H9 (cell line): ENCODE data around the gene ARF1. TPM values are rescaled to one million over a fixed set of nuclear protein-coding genes. Genes with fewer than 3 reads are reported as not detected.

Experiments
- DNase-seq: peaks from one replicate; pipeline ENCODE4 v3.0.0-alpha.2; 2017
- H2AFZ ChIP-seq: one replicate; pipeline ENCODE4 v1.6.1; 2013; ENCODE audit warnings: mild to moderate bottlenecking, low read length, control low read depth, moderate library complexity
- H2AK5ac ChIP-seq: 2 replicates; pipeline ENCODE4 v1.6.1; 2013; ENCODE audit warnings: low read length, control low read depth, mixed read lengths; ENCODE audit not compliant: insufficient read length
- H2BK120ac ChIP-seq: one replicate; pipeline ENCODE4 v1.6.1; 2013; ENCODE audit warnings: low read depth, mild to moderate bottlenecking, low read length, control low read depth, inconsistent platforms; ENCODE audit not compliant: poor library complexity, severe bottlenecking
- H2BK12ac ChIP-seq: 2 replicates; pipeline ENCODE4 v1.6.1; 2013; ENCODE audit warnings: low read length, control low read depth, mixed read lengths, low read depth; ENCODE audit not compliant: insufficient read length
- H2BK15ac ChIP-seq: 2 replicates; pipeline ENCODE4 v1.6.1; 2013; ENCODE audit warnings: low read depth, low read length, control low read depth
- H2BK20ac ChIP-seq: one replicate; pipeline ENCODE4 v1.6.1; 2013; ENCODE audit warnings: low read depth, mild to moderate bottlenecking, low read length, control low read depth, inconsistent platforms; ENCODE audit not compliant: poor library complexity, severe bottlenecking
- H2BK5ac ChIP-seq: 2 replicates; pipeline ENCODE4 v1.6.1; 2013; ENCODE audit warnings: low read length, control low read depth, mixed read lengths; ENCODE audit not compliant: insufficient read length
- H3K14ac ChIP-seq: 2 replicates; pipeline ENCODE4 v1.6.1; 2013; ENCODE audit warnings: low read length, control low read depth; ENCODE audit not compliant: insufficient read depth
- H3K18ac ChIP-seq: 2 replicates; pipeline ENCODE4 v1.6.1; 2013; ENCODE audit warnings: low read depth, mild to moderate bottlenecking, mixed read lengths, low read length, control low read depth; ENCODE audit not compliant: insufficient read length
- H3K23ac ChIP-seq: 2 replicates; pipeline ENCODE4 v1.6.1; 2013; ENCODE audit warnings: low read length, control low read depth, mixed read lengths, low read depth; ENCODE audit not compliant: insufficient read length
- H3K23me2 ChIP-seq: 2 replicates; pipeline ENCODE4 v1.6.1; 2013; ENCODE audit warnings: low read depth, mild to moderate bottlenecking, mixed read lengths, low read length, control low read depth; ENCODE audit not compliant: insufficient read length, poor library complexity, severe bottlenecking
- H3K27ac ChIP-seq: 2 replicates; pipeline ENCODE4 v1.5.1; 2013; ENCODE audit warnings: low read length, control low read depth, mixed read lengths, low read depth; ENCODE audit not compliant: insufficient read length
- H3K27me3 ChIP-seq: 2 replicates; pipeline ENCODE4 v1.6.1; 2013; ENCODE audit warnings: low read length, control low read depth, inconsistent platforms; ENCODE audit not compliant: insufficient read depth
- H3K4ac ChIP-seq: 2 replicates; pipeline ENCODE4 v1.6.1; 2013; ENCODE audit warnings: low read depth, mild to moderate bottlenecking, control low read depth, inconsistent platforms, low read length, moderate library complexity
- H3K4me1 ChIP-seq: 2 replicates; pipeline ENCODE4 v1.6.1; 2013; ENCODE audit warnings: low read length, control low read depth, inconsistent platforms; ENCODE audit not compliant: insufficient read depth
- H3K4me2 ChIP-seq: 2 replicates; pipeline ENCODE4 v1.6.1; 2013; ENCODE audit warnings: low read length, control low read depth, mixed read lengths; ENCODE audit not compliant: insufficient read length, insufficient read depth
- H3K56ac ChIP-seq: 2 replicates; pipeline ENCODE4 v1.6.1; 2013; ENCODE audit warnings: low read depth, mild to moderate bottlenecking, mixed read lengths, low read length, control low read depth; ENCODE audit not compliant: insufficient read length
- H3K79me1 ChIP-seq: 2 replicates; pipeline ENCODE4 v1.6.1; 2013; ENCODE audit warnings: low read depth, mild to moderate bottlenecking, moderate library complexity, low read length, control low read depth, inconsistent platforms; ENCODE audit not compliant: insufficient read depth, poor library complexity, severe bottlenecking
- H3K79me2 ChIP-seq: 2 replicates; pipeline ENCODE4 v1.6.1; 2013; ENCODE audit warnings: low read length, control low read depth, inconsistent platforms; ENCODE audit not compliant: insufficient read depth
- H3K9ac ChIP-seq: 2 replicates; pipeline ENCODE4 v1.6.1; 2013; ENCODE audit warnings: low read length, control low read depth, mixed read lengths; ENCODE audit not compliant: insufficient read length; ENCODE audit errors: extremely low read depth
- H3K9me3 ChIP-seq: one replicate; pipeline ENCODE4 v1.6.1; 2013; ENCODE audit warnings: low read depth, low read length, inconsistent platforms; ENCODE audit not compliant: control insufficient read depth
- H3T11ph ChIP-seq: one replicate; pipeline ENCODE4 v1.6.1; 2013; ENCODE audit warnings: mild to moderate bottlenecking, low read length, control low read depth, inconsistent platforms
- H4K20me1 ChIP-seq: one replicate; pipeline ENCODE4 v1.6.1; 2013; ENCODE audit not compliant: control insufficient read depth, insufficient read length, insufficient read depth
- H4K5ac ChIP-seq: 2 replicates; pipeline ENCODE4 v1.6.1; 2013; ENCODE audit warnings: low read depth, mild to moderate bottlenecking, mixed read lengths, low read length, control low read depth; ENCODE audit not compliant: insufficient read length
- H4K8ac ChIP-seq: replicated peaks from 2 replicates; pipeline ENCODE4 v1.6.1; 2013; ENCODE audit warnings: low read length, control low read depth, mixed read lengths, low read depth; ENCODE audit not compliant: insufficient read length
- H4K91ac ChIP-seq: 2 replicates; pipeline ENCODE4 v1.6.1; 2013; ENCODE audit warnings: low read depth, mild to moderate bottlenecking, moderate library complexity, mixed read lengths, low read length, control low read depth; ENCODE audit not compliant: insufficient read length
- H3K27ac Mint-ChIP-seq, 3 experiments: 2 replicates in 2 of 3; 3 replicates in 1 of 3; pipeline ENCODE4 v1.8.0; 2020 to 2021; ENCODE audit warnings: mixed read lengths in 3 of 3, mild to moderate bottlenecking in 1 of 3, moderate library complexity in 1 of 3
- H3K27me3 Mint-ChIP-seq: 2 replicates; pipeline ENCODE4 v1.8.0; 2021; ENCODE audit warnings: low read depth, mild to moderate bottlenecking, moderate library complexity, mixed read lengths
- H3K36me3 Mint-ChIP-seq, 3 experiments: 2 replicates in 2 of 3; 3 replicates in 1 of 3; pipeline ENCODE4 v1.8.0; 2020 to 2021; ENCODE audit warnings: low read depth in 3 of 3, mixed read lengths in 3 of 3; ENCODE audit not compliant: insufficient read depth in 1 of 3
- H3K4me1 Mint-ChIP-seq, 2 experiments: 2 replicates each; pipeline ENCODE4 v1.8.0; 2020; ENCODE audit warnings: mixed read lengths in 2 of 2
- H3K4me3 Mint-ChIP-seq, 2 experiments: 2 replicates in 1 of 2; 3 replicates in 1 of 2; pipeline ENCODE4 v1.8.0; 2020 to 2021; ENCODE audit warnings: mild to moderate bottlenecking in 2 of 2, mixed read lengths in 2 of 2, moderate library complexity in 1 of 2
- H3K9me3 Mint-ChIP-seq, 2 experiments: 2 replicates in 1 of 2; 3 replicates in 1 of 2; pipeline ENCODE4 v1.8.0; 2020; ENCODE audit warnings: mild to moderate bottlenecking in 2 of 2, mixed read lengths in 2 of 2, moderate library complexity in 1 of 2
- CTCF ChIP-seq: fragments of 200-600 bp; sonication (generic); conservative IDR thresholded peaks from 3 replicates; pipeline ENCODE4 v1.8.0; 2021; ENCODE audit warnings: antibody characterized with exemption, mild to moderate bottlenecking
- WGBS: extraction: QIAGEN DNeasy Blood & Tissue Kit; methylation state at CpG from one replicate; pipeline ENCODE4 v1.1.7; 2013; ENCODE audit warnings: missing lambda C conversion rate, low lambda C conversion rate, mixed read lengths; ENCODE audit not compliant: insufficient read length; ENCODE audit errors: extremely low coverage; 5-methylcytosine and 5-hydroxymethylcytosine counted together
- total RNA-seq: library from RNA; stranded (reverse); gene quantifications from 2 replicates; pipeline ENCODE4 v1.2.1, GENCODE V29; 2021

The ARF1 gene
- total RNA-seq, 1 experiment from 2014 or later = 258 TPM

GRCh38 chr1:228106800-228107054, 24.2 kb downstream of the ARF1 start:
- H3K79me2 ChIP-seq = no peaks in the 10 kb centered on the region
- no peak overlapping the region for H3K56ac ChIP-seq
- no peak overlapping the region for H4K5ac ChIP-seq
- no peak overlapping the region for H4K91ac ChIP-seq
- peaks cover 19% of the 10 kb centered on the region for H3K27me3 Mint-ChIP-seq
- H3K4ac ChIP-seq = no peak overlapping the region
- peaks cover 15 to 19% (median 16%) of the 10 kb centered on the region in 3 experiments; a peak in 6 of 7 replicates for H3K36me3 Mint-ChIP-seq
- no peaks in the 10 kb centered on the region for H3K27me3 ChIP-seq
- H3K27ac Mint-ChIP-seq = no peak overlapping the region; a peak in 1 of 7 replicates
- no peak overlapping the region for H2BK20ac ChIP-seq
- peaks cover 14% of the 10 kb centered on the region for H3K23me2 ChIP-seq
- no peak overlapping the region for H3K9ac ChIP-seq
- no peak overlapping the region for H3T11ph ChIP-seq
- no peak overlapping the region for H2BK5ac ChIP-seq
- no peak overlapping the region for H2AK5ac ChIP-seq
- no peaks in the 10 kb centered on the region for H3K9me3 ChIP-seq
- no peak overlapping the region for H3K18ac ChIP-seq
- peaks cover 21 to 22% of the 10 kb centered on the region in 2 experiments for H3K4me1 Mint-ChIP-seq
- H3K4me2 ChIP-seq = no peak overlapping the region
- no peak overlapping the region for H2BK12ac ChIP-seq
- no peak for TF ChIP-seq CTCF
- H2AFZ ChIP-seq = no peak overlapping the region
- H4K8ac ChIP-seq = no peak overlapping the region
- H3K4me1 ChIP-seq = no peaks in the 10 kb centered on the region
- H3K4me3 Mint-ChIP-seq = peak overlapping the region in 1 of 2 experiments; percentile 25; a peak in 2 of 5 replicates
- H3K9me3 Mint-ChIP-seq = no peaks in the 10 kb centered on the region
- WGBS = no CpG with 5 or more reads among the region's 9 CpGs
- no peak overlapping the region for H3K23ac ChIP-seq
- no peak overlapping the region for H3K27ac ChIP-seq
- no peak overlapping the region for H3K14ac ChIP-seq
- H3K79me1 ChIP-seq = peaks cover 3% of the 10 kb centered on the region
- no peak for DNase-seq
- no peaks in the 10 kb centered on the region for H4K20me1 ChIP-seq
- H2BK15ac ChIP-seq = no peak overlapping the region
- no peak overlapping the region for H2BK120ac ChIP-seq
